ENCODE results near the gene GHRH.

The GHRH gene

GRCh38 chr20:37219751-37220668 is 41.6 kb downstream of the GHRH start:
- no peak for FAIRE-seq
- DNase-seq (ENCODE audit: extremely low spot score, insufficient read length, low read depth): no peak

GRCh38 chr20:37218976-37219375 is 42.6 kb downstream of the GHRH start:
- FAIRE-seq (no peak), DNase-seq (ENCODE audit: extremely low spot score, insufficient read length, low read depth) (no peak)

GRCh38 chr20:37218441-37218840 is 43.2 kb downstream of the GHRH start:
- FAIRE-seq (no peak), DNase-seq (ENCODE audit: extremely low spot score, insufficient read length, low read depth) (no peak)

- DNase-seq (ENCODE audit: extremely low spot score, insufficient read length, low read depth) (no peak), FAIRE-seq (no peak)
These were observed 51.8 kb downstream of the GHRH start for GRCh38 chr20:37209661-37210314.

GRCh38 chr20:37209193-37209592 is 52.4 kb downstream of the GHRH start:
- DNase-seq (ENCODE audit: extremely low spot score, insufficient read length, low read depth) (no peak), FAIRE-seq (no peak)

- FAIRE-seq (no peak), DNase-seq (ENCODE audit: extremely low spot score, insufficient read length, low read depth) (no peak)
These were observed 54.4 kb downstream of the GHRH start for GRCh38 chr20:37207171-37207570.

GRCh38 chr20:37205794-37206193 is 55.8 kb downstream of the GHRH start:
- FAIRE-seq: no peak

GRCh38 chr20:37205130-37205529 is 56.5 kb downstream of the GHRH start:
- FAIRE-seq (no peak), DNase-seq (ENCODE audit: extremely low spot score, insufficient read length, low read depth) (no peak)

More at GRCh38 chr20:37205794-37206193, 55.8 kb downstream of the GHRH start:
- DNase-seq (ENCODE audit: extremely low spot score, insufficient read length, low read depth): no peak

- no peak for FAIRE-seq
- no peak for DNase-seq (ENCODE audit: extremely low spot score, insufficient read length, low read depth)
These were observed 57.6 kb downstream of the GHRH start for GRCh38 chr20:37204056-37204455.

GRCh38 chr20:37202267-37202943 is 59.2 kb downstream of the GHRH start:
- FAIRE-seq (peak; percentile 31), DNase-seq (ENCODE audit: extremely low spot score, insufficient read length, low read depth) (no peak)

- FAIRE-seq (no peak), DNase-seq (ENCODE audit: extremely low spot score, insufficient read length, low read depth) (no peak)
These were observed 59.8 kb downstream of the GHRH start for GRCh38 chr20:37201827-37202162.
